ENCODE data around the gene BGLAP. TPM values are rescaled to one million over a fixed set of nuclear protein-coding genes. Genes with fewer than 3 reads are reported as not detected.

Gene BGLAP
- total RNA-seq, 2 donors from 2014 or later, result 0.52 TPM; not detected in 1

Small RNA genes lying within 50 kb of the gene (small RNA-seq; reads per million reads assigned to genes)
- gene RF00568, result not detected

Other genes starting within 250 kb of the BGLAP start
- gene SSR2, start 221.2 kb upstream of the BGLAP start, total RNA-seq, result 100 to 1,000 TPM; 179 to 291 TPM
- 10 to 100 TPM; 16.5 to 16.9 TPM for gene UBQLN4, start 188.4 kb upstream of the BGLAP start, total RNA-seq
- gene LAMTOR2, start 187.4 kb upstream of the BGLAP start, total RNA-seq, result 10 to 100 TPM; 44.2 to 47.5 TPM
- 10 to 100 TPM; 31.3 to 66.7 TPM for gene RAB25, start 181.0 kb upstream of the BGLAP start, total RNA-seq
- gene MEX3A, start 159.7 kb upstream of the BGLAP start, total RNA-seq, result 1 to 10 TPM in 1 of 2 donors, under 1 TPM in 1; 0.99 to 4.7 TPM
- 100 to 1,000 TPM; 152 to 186 TPM for gene LMNA, start 127.5 kb upstream of the BGLAP start, total RNA-seq
- gene SEMA4A, start 88.6 kb upstream of the BGLAP start, total RNA-seq, result 10 to 100 TPM in 1 of 2 donors, 1 to 10 TPM in 1; 2.6 to 11.9 TPM
- gene SLC25A44, start 48.1 kb upstream of the BGLAP start, total RNA-seq, result 10 to 100 TPM in 1 of 2 donors, 1 to 10 TPM in 1; 5.2 to 13.2 TPM
- 10 to 100 TPM; 37.6 to 43.1 TPM for gene PMF1, start 29.2 kb upstream of the BGLAP start, total RNA-seq
- gene PAQR6, start 5.9 kb downstream of the BGLAP start, total RNA-seq, result under 1 TPM in 1 of 2 donors, not detected in 1; 0.33 TPM
- 10 to 100 TPM; 28.3 to 35.6 TPM for gene SMG5, start 40.6 kb downstream of the BGLAP start, total RNA-seq
- gene TMEM79, start 42.1 kb downstream of the BGLAP start, total RNA-seq, result 1 to 10 TPM in 1 of 2 donors, not detected in 1; 2.3 TPM
- 10 to 100 TPM; 16.5 to 24.4 TPM for gene GLMP, start 53.5 kb downstream of the BGLAP start, total RNA-seq
- gene VHLL, start 57.1 kb downstream of the BGLAP start, total RNA-seq, result not detected
- 100 to 1,000 TPM; 104 to 106 TPM for gene CCT3, start 96.1 kb downstream of the BGLAP start, total RNA-seq
- not detected for gene TSACC, start 96.3 kb downstream of the BGLAP start, total RNA-seq
- 1 to 10 TPM in 1 of 2 donors, not detected in 1; 3.3 TPM for gene RHBG, start 127.0 kb downstream of the BGLAP start, total RNA-seq

All from body of pancreas (tissue), 2 donors.